ENCODE data around the gene EVA1B. TPM values are rescaled to one million over a fixed set of nuclear protein-coding genes. Genes with fewer than 3 reads are reported as not detected.
A peak's percentile ranks its signal among the peaks of the same experiment; 100 is the strongest.

The EVA1B gene
- total RNA-seq, 1 donor from 2014 or later, result 26.4 TPM

DNA sequence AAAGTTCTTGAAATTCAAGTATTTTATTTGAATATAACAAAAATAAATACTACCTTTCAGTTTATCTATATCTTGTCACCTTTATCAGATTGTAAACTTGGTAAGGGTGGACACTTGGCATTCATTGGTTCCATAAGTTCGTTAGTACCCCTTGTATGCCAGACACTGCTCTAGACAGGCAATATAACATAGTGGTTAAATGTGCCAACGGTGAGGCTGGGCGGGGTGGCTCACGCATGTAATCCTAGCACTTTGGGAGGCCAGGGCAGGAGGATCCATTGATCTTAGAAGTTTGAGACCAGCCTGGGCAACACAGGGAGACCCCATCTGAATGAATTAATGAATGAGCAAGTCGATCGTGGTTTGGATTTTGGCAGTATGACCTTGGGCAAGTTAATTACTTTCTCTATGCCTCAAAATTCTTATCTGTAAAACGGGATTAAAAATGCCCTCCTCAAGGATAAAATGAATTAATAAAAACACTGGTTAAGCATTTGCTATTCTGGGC is 43.6 kb downstream of the EVA1B start:
- no peak for DNase-seq (ENCODE audit: low read depth)

DNA sequence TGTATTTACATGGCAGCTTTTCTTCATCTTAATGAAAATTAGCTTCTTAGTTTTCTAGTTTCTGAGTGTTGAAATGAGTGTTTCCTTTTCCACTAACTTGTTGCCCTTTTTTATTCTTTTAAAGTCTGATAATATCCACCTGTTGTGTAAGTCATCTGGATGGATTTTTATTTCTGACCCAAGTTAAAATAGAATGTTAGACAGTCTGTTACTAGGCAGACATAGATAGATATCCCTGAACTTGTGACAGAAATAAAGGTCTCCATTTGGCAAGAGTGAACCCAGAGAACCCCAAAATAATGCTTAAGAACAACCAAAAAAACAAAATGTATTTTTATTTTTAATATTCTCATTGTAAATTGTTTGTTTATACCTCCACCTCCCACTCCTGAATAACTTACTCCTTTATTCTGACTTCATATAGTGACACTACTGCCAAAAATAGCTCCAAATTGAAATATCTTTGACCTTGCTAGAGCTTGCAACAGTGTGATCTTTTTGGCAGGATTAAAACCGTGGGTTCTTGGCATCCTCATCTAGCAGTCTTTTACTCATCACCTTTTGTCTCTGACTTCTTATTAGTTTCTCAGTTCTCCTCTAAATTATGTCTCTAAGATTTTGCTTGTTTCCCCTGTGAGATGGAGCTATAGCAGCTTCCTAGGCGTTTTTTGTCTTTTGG is 44.2 kb downstream of the EVA1B start:
- DNase-seq (ENCODE audit: low read depth), result peak; percentile 74

DNA sequence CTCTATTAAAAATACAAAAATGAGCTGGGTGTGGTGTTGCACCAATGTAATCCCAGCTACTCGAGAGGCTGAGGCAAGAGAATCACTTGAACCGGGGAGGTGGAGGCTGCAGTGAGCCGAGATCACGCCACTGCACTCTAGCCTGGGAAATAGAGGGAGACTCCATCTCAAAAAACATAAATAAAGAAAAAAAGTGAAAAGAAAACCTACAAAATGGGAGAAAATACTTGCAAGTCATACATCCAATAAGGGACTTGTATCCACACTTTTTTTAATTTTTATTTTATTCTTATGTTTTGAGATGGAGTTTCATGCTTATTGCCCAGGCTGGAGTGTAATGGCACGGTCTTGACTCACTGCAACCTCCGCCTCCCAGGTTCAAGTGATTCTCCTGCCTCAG is 46.8 kb downstream of the EVA1B start:
- no peak for DNase-seq (ENCODE audit: low read depth)

DNA sequence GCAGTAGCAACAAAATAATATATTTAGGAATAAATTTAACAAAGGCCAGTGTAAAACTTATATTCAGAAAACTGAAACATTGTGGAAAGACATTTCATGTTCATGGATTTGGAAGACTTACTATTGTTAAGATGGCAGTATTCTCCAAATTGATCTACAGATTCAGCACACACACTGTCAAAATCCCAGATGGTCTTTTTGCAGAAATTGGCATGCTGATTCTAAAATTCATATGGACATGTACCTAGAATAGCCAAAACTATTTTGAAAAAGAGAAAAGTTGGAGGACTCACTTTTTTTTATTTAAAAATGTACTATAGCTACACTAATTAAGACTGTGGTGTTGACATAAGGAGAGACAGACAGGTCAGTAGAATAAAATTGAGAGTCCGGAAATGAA is 49.2 kb downstream of the EVA1B start:
- DNase-seq (ENCODE audit: low read depth), result no peak

DNA sequence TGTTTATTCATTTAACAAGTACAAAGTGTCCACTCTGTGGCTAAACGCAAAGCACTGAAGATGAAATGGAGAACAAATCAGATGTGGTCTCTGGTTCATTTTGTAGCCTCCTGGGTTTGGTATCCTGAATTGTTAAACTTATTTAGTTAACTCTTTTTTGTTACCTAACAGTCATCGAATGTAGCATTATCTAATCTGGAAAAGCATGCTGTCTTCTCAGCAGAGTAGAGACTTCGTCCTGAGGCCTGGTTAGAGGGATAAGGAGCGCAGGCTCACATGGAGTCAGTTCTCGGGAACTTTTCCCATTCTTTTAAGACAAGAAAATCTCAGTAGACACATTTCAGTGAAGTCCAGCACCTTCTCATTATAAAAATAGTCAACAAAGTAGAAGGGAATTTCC is 50.4 kb downstream of the EVA1B start:
- DNase-seq (ENCODE audit: low read depth), result no peak

Other genes with a start within 250 kb of the EVA1B start
- gene TEKT2, start 239.6 kb downstream of the EVA1B start, total RNA-seq, result not detected in 2 replicates
- gene ADPRS, start 234.8 kb downstream of the EVA1B start, total RNA-seq, result 42.2 and 57.0 TPM in 2 replicates
- 3.2 and 3.9 TPM in 2 replicates for gene COL8A2, start 198.4 kb downstream of the EVA1B start, total RNA-seq
- gene TRAPPC3, start 174.2 kb downstream of the EVA1B start, total RNA-seq, result 82.4 and 93.9 TPM in 2 replicates
- gene MAP7D1, start 167.5 kb downstream of the EVA1B start, total RNA-seq, result 733 and 867 TPM in 2 replicates
- gene THRAP3, start 99.2 kb downstream of the EVA1B start, total RNA-seq, result 74.7 and 85.8 TPM in 2 replicates
- gene SH3D21, start 17.3 kb downstream of the EVA1B start, total RNA-seq, result 1.2 and 1.7 TPM in 2 replicates
- 18.1 and 18.2 TPM in 2 replicates for gene STK40, start 62.3 kb upstream of the EVA1B start, total RNA-seq
- 6.2 and 12.3 TPM in 2 replicates for gene LSM10, start 74.3 kb upstream of the EVA1B start, total RNA-seq
- gene OSCP1, start 126.8 kb upstream of the EVA1B start, total RNA-seq, result 9.4 and 11.4 TPM in 2 replicates
- gene MRPS15, start 140.7 kb upstream of the EVA1B start, total RNA-seq, result 55.6 and 64.4 TPM in 2 replicates
- not detected in 2 replicates for gene CSF3R, start 159.3 kb upstream of the EVA1B start, total RNA-seq

Measured in myocyte (in vitro differentiated cells).